ENCODE measurements around the gene AATK.

AATK gene

GRCh38 chr17:81181811-81182185 lies 15.8 kb upstream of the AATK start:
- DNase-seq = no peak

- no peak for DNase-seq
Measured at GRCh38 chr17:81180836-81181810, 15.1 kb upstream of the AATK start.

GRCh38 chr17:81179861-81180260 lies 13.8 kb upstream of the AATK start:
- no peak for DNase-seq

GRCh38 chr17:81179220-81179619 lies 13.2 kb upstream of the AATK start:
- no peak for DNase-seq

GRCh38 chr17:81178136-81179091 lies 12.4 kb upstream of the AATK start:
- no peak for DNase-seq

GRCh38 chr17:81176666-81177065 lies 10.6 kb upstream of the AATK start:
- DNase-seq = no peak

- no peak for DNase-seq
Measured at GRCh38 chr17:81173762-81174155, 7.7 kb upstream of the AATK start.

GRCh38 chr17:81173052-81173761 lies 7.2 kb upstream of the AATK start:
- no peak for DNase-seq

- DNase-seq = no peak
Measured at GRCh38 chr17:81171941-81172340, 5.9 kb upstream of the AATK start.

- DNase-seq = no peak
Measured at GRCh38 chr17:81170727-81171494, 4.9 kb upstream of the AATK start.

GRCh38 chr17:81169870-81170309 lies 3.9 kb upstream of the AATK start:
- no peak for DNase-seq

GRCh38 chr17:81167638-81168037 lies 1.6 kb upstream of the AATK start:
- no peak for DNase-seq

GRCh38 chr17:81167194-81167524 lies 1.1 kb upstream of the AATK start:
- no peak for DNase-seq

- DNase-seq = no peak
Measured at GRCh38 chr17:81165246-81166032, 582 bp downstream of the AATK start, which contains the start of gene PVALEF. PVALEF (plus strand) TSS chr17:81165507; CDS start chr17:81181227, 15,720 bp downstream.

- DNase-seq = no peak
Measured at GRCh38 chr17:81164371-81165245, 1.4 kb downstream of the AATK start.

GRCh38 chr17:81163703-81164370 lies 2.2 kb downstream of the AATK start:
- DNase-seq = no peak

GRCh38 chr17:81163051-81163695 lies 2.8 kb downstream of the AATK start:
- no peak for DNase-seq

- DNase-seq = no peak
Measured at GRCh38 chr17:81162491-81162890, 3.5 kb downstream of the AATK start.

- no peak for DNase-seq
Measured at GRCh38 chr17:81161972-81162371, 4.0 kb downstream of the AATK start.

Measured in SIG-M5 (cell line).